GM19397 (cell line): ENCODE data around the gene ANAPC13.
A peak's percentile ranks its signal among the peaks of the same experiment; 100 is the strongest.

ENCODE experiments used
- ATAC-seq: cut with Tn5 transposase; IDR thresholded peaks from one replicate; pipeline ENCODE4 v1.9.1; 2021; ENCODE audit warnings: mild to moderate bottlenecking, moderate library complexity; ENCODE audit not compliant: unreplicated experiment

ANAPC13 gene

DNA sequence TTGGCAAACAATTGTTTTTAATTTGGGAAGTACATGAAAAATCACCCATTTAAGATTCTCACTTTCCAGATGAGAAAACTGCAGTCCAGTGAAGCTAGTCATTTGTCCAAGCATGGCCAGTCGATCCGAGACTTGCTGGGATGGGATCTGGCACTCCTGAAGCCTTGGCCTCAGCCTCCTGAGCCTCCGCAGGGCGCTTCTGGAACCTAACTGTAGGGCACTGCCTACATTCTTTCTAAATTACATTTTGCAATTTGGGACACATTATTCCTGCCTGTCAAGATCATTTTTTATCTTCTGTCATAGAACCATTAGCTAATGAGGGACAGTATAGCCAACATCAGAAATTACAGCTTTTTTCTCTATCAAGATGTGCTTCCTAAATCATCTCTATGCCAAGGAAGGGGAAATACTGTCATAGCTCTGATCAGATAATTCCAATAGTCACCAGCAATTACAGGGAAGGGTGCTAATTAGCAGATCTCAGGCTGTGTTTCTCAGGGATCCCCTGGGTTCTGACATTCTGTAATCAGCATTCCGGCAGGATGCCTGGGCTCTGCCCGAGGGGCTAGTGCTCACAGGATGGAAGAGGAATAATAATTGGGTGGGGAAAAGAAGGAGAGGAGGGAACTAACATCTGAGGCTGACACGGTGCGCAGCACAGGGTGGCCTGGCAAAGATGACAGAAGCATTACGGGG lies 28.3 kb downstream of the ANAPC13 start:
- no peak for ATAC-seq

DNA sequence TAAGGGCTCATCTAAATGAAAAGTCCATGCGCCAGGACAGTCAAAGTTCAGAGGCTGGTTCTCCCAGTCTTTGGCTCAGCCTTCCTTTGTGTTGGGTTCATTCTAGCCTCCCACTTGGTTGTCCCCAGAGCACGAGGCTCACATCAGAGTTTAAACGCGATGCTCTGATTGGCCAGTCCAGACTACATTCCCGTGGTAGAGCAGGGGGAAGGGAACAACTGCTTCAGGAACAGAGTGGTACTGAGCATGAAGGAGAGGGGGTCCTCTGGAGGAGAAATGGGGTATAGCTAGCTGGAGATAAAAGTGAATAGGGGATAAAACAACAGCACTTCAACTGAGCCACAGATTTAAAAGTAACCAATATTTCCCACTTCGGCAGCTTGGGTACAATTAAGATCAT lies 32.2 kb downstream of the ANAPC13 start:
- no peak for ATAC-seq

DNA sequence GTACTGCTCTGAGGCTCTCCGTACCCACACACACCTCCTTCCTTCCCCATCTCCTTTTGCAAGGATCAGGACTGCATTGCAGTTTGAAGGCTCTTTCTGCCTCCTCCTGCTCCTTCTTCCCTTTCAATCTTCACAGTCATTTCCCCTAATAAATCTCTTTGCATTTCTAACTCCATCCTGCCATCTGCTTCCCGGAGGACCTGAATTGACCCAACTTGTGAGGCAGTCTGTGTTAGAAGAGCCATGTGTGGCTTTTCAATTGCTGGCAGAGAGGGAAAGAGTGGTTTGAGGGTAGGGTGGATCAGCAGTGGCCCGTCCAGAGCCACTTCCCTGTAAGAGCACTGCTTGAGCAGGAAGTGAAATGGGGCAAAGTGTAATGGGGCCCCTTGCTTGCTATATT lies 35.8 kb downstream of the ANAPC13 start:
- no peak for ATAC-seq

DNA sequence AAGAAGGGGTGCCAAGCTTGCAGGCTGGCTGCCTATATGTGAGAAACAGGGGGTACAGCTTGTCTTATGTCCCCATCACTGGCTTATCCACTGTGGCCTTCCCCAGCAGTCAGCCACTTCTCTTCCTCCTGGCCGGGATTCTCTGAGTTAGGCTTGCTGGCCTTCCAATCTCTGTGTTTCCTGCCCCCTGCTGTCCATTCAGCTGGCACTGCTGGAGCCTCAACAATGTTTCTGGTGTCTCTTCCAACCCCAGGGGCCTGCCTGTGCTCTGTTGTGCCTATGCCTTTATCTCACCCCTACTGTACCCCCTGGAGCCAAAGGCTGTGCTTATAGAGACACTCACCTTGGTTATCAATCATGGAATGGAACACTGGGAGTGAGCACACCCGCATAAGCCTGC lies 36.5 kb downstream of the ANAPC13 start:
- ATAC-seq = no peak

DNA sequence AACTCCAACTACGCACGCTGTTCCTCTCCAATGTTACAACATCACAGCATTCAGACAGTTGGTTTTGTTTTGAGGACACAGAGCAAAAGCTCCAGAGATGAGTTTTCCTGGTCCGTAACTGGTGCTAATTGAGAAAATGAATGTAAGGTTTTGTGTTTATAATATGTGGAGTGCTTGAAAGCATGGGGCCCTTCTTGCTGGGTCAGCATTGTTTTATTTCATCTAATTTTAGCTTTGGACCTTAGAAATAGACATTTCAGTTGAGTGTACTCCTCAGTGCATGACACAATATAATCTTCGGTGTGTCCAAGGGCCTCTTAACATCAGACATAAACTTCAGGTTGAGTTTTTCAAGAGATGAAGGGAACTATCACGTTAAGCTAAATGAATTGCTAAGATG lies 37.1 kb downstream of the ANAPC13 start:
- ATAC-seq = no peak

DNA sequence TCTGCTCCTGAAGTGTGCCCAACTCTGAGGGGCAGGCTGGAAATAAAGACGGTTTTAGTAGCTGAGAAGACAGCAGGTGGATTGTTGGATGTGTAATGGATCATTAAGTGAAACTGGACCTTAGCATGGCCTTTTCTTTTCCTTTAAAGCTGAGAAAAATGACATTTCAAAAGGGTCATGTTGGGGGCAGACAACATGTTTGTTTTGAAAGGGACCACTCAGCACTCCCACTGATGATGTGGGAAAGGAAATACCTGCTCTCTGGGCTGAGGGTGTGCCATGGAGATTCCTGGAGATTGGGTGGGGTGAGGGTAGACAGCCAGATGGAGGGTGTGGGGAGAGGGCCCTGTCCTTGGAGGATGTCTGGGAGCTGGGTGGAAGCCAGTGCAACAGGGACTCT lies 38.4 kb downstream of the ANAPC13 start:
- ATAC-seq = no peak

DNA sequence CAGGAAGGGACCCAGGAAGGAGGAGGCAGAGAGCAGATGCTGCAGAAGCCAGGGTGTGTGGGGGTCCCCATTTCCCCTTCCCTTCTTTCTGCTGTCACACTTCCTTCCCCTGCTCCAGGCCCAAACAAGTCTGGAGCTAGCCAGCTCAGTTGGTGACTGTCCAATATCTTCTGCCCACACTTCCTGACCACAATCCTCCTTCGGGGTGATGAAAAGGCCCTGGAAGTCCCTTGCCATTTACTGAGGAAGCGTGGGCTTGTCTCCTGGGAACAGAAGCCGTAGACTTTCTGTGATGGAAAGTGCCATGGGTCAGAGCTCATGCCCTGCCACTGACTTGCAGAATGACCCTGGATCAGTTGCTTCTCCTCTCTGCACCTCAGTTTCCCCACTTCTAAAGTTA lies 39.0 kb downstream of the ANAPC13 start:
- ATAC-seq = no peak

DNA sequence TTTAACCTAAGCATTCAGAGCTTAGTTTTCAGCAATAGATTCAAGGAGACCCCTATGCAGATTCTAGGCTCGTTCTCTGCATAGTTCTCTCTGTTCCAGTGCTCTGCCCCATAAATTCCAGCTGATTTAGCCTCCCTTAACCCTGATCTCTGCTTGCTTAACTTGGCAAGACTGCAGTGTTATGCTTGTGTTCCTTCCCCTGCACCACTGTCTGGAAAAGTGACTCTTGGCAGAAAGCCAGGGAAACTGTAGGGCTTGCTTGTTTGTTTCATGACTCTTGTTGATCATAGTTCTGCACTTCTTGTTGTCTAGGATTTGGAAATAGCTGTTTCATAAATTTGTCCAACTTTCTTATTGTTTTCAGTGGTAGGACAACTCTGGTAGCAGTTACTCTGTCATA lies 40.1 kb downstream of the ANAPC13 start:
- ATAC-seq = no peak

DNA sequence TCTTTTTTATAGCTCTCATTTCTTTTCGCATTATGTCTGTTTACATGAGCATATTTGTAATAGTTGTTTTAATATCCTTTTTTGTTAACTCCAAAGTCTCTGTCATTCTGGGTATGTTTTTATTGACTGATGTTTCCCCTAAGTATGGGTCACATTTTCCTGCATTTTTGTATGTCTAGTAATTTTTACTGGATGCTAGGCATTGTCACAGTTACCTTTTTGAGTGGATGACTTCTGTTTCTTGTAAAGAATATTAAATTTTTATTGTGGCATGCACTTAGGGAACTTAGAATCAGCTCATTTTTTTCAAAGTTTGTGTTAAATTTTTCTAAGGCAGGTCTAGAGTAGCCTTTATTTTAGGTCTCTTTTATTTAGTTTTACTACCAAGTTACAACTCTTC lies 40.7 kb downstream of the ANAPC13 start:
- no peak for ATAC-seq

DNA sequence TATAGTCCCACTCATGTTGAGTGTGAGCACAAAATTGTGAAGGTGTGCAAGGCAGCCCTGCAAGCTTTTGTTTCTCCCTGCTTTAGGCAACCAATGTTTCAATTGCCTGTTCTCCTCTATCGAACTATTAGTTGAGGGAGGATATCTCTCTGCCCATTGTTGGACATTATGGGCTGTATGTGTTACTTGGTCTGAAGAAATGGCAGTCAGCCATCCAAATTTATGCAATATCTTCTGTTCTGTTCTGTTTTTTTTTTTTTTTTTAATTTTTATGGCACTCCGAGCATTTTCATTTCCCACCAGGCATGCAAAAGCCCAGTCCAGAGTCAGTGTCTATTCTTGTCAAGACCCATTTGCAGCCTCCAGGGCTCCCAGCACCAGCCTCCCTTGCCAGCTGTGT lies 44.0 kb downstream of the ANAPC13 start:
- ATAC-seq = no peak

DNA sequence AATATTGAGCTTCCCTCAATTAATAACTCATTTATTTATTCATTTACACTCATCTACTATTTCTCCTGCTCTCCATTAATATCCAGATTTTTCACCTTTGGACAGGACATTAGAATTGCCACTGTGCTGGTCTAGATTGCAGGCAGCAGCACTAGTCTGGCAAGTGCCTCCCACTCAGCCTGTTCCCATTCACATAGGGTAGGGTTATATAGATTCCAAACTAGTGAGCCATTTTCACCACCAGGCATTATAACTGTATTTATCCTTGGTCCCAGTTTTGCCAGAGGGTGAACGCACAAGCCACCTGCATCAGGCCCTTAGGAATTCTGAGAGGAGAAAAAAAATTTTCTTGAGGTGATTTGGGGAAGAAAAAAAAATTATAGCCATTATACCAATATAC lies 44.5 kb downstream of the ANAPC13 start:
- ATAC-seq = no peak

DNA sequence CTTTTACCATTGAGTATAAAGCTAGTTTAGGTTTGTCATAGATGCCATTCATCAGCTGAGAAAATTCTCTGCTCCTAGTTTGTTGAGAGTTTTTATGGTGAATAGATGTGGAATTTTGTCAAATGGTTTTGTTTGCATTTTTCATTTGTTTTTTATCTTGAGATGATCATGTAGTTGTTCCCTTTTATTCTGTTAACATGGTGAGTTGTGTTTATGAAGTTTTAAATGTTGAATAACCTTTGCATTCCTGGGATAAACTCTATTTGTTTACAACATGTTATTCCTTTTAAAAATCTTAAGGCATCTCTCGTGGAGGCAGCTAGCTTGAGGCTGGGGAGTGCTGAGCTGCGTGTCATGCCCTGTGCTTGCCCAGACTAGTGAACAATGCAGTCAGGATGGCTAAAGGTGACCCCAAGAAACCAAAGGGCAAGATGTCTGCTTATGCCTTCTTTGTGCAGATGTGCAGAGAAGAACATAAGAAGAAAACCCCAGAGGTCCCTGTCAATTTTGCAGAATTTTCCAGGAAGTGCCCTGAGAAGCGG lies 48.5 kb downstream of the ANAPC13 start:
- no peak for ATAC-seq

DNA sequence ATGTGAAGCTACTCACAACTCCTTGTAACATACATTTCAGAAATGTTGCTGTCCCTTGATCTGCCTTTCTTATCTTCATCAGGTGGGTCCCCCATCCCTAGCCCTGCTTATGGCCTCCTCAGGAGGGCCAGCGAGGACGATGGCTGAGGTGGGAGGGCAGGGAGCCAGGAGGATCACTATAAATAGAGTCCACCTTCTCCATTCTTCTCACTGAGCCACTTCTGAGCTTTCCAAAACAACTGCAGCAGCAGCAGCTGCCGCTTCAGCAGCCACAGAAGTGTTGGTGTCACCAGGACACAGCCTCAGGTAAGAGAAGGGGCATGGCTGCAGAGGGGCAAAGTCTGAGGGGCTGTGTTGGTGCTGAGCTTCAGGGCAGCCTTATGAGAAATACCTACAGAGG lies 53.5 kb downstream of the ANAPC13 start:
- no peak for ATAC-seq

DNA sequence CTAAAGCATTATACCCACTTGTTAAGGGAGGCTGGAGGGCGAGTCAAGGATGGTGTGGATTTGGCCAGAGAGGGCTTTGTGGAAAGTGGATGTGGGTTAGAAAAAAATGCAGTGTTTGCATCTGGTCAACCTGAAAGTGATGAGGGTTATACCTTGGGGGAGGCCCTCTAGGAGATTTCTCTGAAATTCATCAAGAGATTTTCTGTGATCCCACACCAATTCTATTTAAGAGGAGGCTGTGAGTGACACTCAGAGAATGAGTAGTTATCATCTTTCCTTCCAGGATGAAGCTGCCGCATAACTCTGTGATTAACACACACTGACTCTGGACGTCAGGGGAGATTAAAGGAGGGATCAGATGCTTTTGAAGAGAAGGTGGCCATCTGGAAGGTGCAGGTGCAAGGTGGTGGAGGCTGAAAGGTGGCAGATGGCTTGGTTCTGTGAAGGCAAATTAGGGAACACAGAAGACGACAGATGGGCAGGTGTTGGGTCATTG lies 54.8 kb downstream of the ANAPC13 start:
- ATAC-seq = peak; percentile 72

DNA sequence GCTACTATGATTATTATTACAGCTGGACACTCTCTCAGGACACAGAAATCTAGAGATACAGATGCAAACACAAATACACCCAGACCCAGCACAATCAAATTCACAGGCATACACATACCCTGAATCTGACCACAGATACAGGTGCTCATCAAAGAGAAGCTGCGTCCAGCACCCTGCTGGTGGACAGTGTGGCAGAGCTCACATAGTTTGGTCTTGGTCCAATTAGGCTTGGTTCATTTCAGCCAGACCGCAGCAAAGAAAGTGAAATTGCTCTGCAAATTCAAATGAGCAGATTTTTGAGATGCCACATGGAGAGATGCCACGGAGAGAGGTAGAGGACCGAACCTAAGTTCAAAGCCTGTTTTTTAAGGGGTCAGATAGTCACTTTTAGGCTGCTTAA lies 55.6 kb downstream of the ANAPC13 start:
- no peak for ATAC-seq

DNA sequence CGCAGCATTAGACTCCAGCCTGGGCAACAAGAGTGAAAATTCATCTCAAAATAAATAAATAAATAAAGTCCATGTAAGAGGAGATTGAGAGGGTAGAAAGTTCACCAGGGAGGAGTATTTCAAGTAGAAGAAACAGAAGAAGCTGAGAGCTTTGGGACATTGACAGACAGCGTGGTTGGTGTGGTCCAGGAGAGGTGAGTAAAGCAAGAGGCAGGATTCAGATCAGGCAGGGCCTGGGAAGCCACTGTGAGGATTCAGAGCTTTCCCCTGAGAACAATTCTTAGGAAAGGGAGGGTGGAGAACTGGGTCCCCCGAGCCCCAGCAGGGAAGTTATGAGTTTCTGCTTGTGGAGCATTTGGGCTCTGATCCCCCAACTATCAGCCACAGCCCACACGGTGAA lies 57.4 kb downstream of the ANAPC13 start:
- no peak for ATAC-seq
